ENCODE data around the gene DNAJC28. TPM values are rescaled to one million over a fixed set of nuclear protein-coding genes. Genes with fewer than 3 reads are reported as not detected.

The DNAJC28 gene
- total and polyA plus RNA-seq, 7 donors: 1.6 to 3.7 (median 2.4) TPM

- WGBS, 2 donors: 96 to 97% methylated on average over 8 of the region's 8 CpGs
- H3K27ac ChIP-seq: no peak overlapping the region
- DNase-seq: no peak
- H3K9me3 ChIP-seq: no peaks in the 10 kb centered on the region
- no peak for TF ChIP-seq CTCF (IDR thresholded peaks at IDR 0.05)
- TF ChIP-seq POLR2A (IDR thresholded peaks at IDR 0.05): no peak
- no peak for TF ChIP-seq POLR2AphosphoS5 (IDR thresholded peaks at IDR 0.05)
- no peak for TF ChIP-seq EP300 (IDR thresholded peaks at IDR 0.05)
- H3K4me1 ChIP-seq: no peaks in the 10 kb centered on the region
- H3K27me3 ChIP-seq: no peaks in the 10 kb centered on the region
- H3K4me3 ChIP-seq: no peak overlapping the region
- intact Hi-C loops (cut with DNase I): no loop called here
- peaks cover 4 to 43% (median 13%) of the 10 kb centered on the region in 4 donors for H3K36me3 ChIP-seq
Observed at GRCh38 chr21:33505833-33506232, 14.3 kb upstream of the DNAJC28 start.

GRCh38 chr21:33496345-33496744, 4.8 kb upstream of the DNAJC28 start:
- no peak for TF ChIP-seq EP300 (IDR thresholded peaks at IDR 0.05)
- WGBS, 2 donors: 62 to 68% methylated on average over 7 of the region's 7 CpGs
- H3K4me1 ChIP-seq: no peaks in the 10 kb centered on the region
- no peaks in the 10 kb centered on the region for H3K9me3 ChIP-seq
- no peak overlapping the region for H3K4me3 ChIP-seq
- intact Hi-C loops (cut with DNase I): no loop called here
- no peaks in the 10 kb centered on the region for H3K36me3 ChIP-seq
- no peak overlapping the region for H3K27ac ChIP-seq
- no peaks in the 10 kb centered on the region for H3K27me3 ChIP-seq
- DNase-seq: no peak

GRCh38 chr21:33495743-33496142, 4.2 kb upstream of the DNAJC28 start:
- DNase-seq: no peak
- Histone ChIP-seq H3K36me3 (no peaks in the 10 kb centered on the region), H3K9me3 (no peaks in the 10 kb centered on the region), H3K27ac (no peak overlapping the region), H3K4me1 (peaks cover 0 to 5% (median 2%) of the 10 kb centered on the region in 4 donors), H3K27me3 (no peaks in the 10 kb centered on the region), H3K4me3 (no peak overlapping the region)
- intact Hi-C loops (cut with DNase I): no loop called here
- WGBS, 2 donors: 40 to 58% methylated on average over 4 of the region's 4 CpGs
- TF ChIP-seq CTCF (IDR thresholded peaks at IDR 0.05) (no peak), EP300 (IDR thresholded peaks at IDR 0.05) (no peak), POLR2AphosphoS5 (IDR thresholded peaks at IDR 0.05) (no peak)

GRCh38 chr21:33493756-33494155, 2.2 kb upstream of the DNAJC28 start:
- no peaks in the 10 kb centered on the region for H3K27me3 ChIP-seq
- no peak overlapping the region for H3K4me3 ChIP-seq
- H3K4me1 ChIP-seq: peaks cover 0 to 8% (median 3%) of the 10 kb centered on the region in 4 donors
- no peaks in the 10 kb centered on the region for H3K9me3 ChIP-seq
- no peaks in the 10 kb centered on the region for H3K36me3 ChIP-seq
- TF ChIP-seq POLR2A (IDR thresholded peaks at IDR 0.05) (no peak), CTCF (IDR thresholded peaks at IDR 0.05) (no peak), POLR2AphosphoS5 (IDR thresholded peaks at IDR 0.05) (no peak), EP300 (IDR thresholded peaks at IDR 0.05) (no peak)
- WGBS, 2 donors: 90 to 93% methylated on average over 3 of the region's 3 CpGs
- H3K27ac ChIP-seq: no peak overlapping the region
- no peak for DNase-seq
- intact Hi-C loops (cut with DNase I): no loop called here

- Histone ChIP-seq H3K27ac (peak overlapping the region in 2 of 4 donors; percentile 79 to 80), H3K4me3 (no peak overlapping the region), H3K4me1 (peaks cover 0 to 8% (median 3%) of the 10 kb centered on the region in 4 donors), H3K27me3 (no peaks in the 10 kb centered on the region), H3K9me3 (no peaks in the 10 kb centered on the region), H3K36me3 (no peaks in the 10 kb centered on the region)
- TF ChIP-seq POLR2A (IDR thresholded peaks at IDR 0.05): no peak
- TF ChIP-seq CTCF (IDR thresholded peaks at IDR 0.05): no peak
- no peak for TF ChIP-seq EP300 (IDR thresholded peaks at IDR 0.05)
- TF ChIP-seq POLR2AphosphoS5 (IDR thresholded peaks at IDR 0.05): no peak
- 36 to 73% methylated on average over 2 of the region's 2 CpGs for WGBS, 2 donors
- intact Hi-C loops (cut with DNase I): no loop called here
- no peak for DNase-seq
Observed at GRCh38 chr21:33492571-33492970, 1.1 kb upstream of the DNAJC28 start.

All from sigmoid colon (tissue), 7 donors.